ENCODE measurements around the gene SIPA1L3. TPM values are rescaled to one million over a fixed set of nuclear protein-coding genes. Genes with fewer than 3 reads are reported as not detected.
"Not testable (repeated sequence)": the region's sequence is repeated elsewhere in the genome, so short reads cannot be mapped to it uniquely, and the experiment has no call there.

Gene SIPA1L3
- total and polyA plus RNA-seq, 2 donors from 2014 or later: 5.8 to 61.7 TPM

DNA sequence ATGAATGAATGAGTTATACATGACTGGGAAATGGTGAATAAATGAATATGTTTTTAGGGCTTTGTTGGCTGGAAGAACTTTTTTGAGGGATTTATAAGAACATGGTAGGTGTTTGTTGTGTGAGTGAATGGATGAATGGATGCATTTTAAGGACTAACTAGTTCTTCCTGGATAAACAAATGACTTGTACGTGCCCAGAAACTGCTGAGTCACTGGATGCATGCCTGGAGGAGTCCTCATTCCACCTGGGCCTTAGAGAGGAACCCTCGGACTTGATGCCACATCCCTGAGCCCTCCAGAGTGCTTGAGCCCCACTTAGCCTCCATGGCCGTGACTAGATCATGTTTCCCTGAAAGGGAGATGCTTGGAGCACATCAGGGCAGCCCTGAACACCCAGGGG is 163.6 kb downstream of the SIPA1L3 start:
- H3K27me3 ChIP-seq (ENCODE audit: control insufficient read depth, insufficient read depth, low read length): no peaks in the 10 kb centered on the region
- peaks cover 0 to 5% (median 2%) of the 10 kb centered on the region in 3 donors for H3K4me1 ChIP-seq (ENCODE audit: control insufficient read depth in 2 of 3, insufficient read depth in 2 of 3, low read depth in 1 of 3, low read length in 3 of 3)
- intact Hi-C loops (cut with DNase I): no loop called here
- no peak overlapping the region for H3K27ac ChIP-seq (ENCODE audit: low read depth in 2 of 2, low read length in 2 of 2)
- no peaks in the 10 kb centered on the region for H3K9me3 ChIP-seq (ENCODE audit: control insufficient read depth in 2 of 3, insufficient read depth in 1 of 3, low read length in 3 of 3)
- FAIRE-seq: no peak
- DNase-seq: peak in 1 of 5 donors; percentile 45
- no peak overlapping the region for H3K4me3 ChIP-seq (ENCODE audit: low read length in 3 of 3)
- no peak overlapping the region for H3K9ac ChIP-seq (ENCODE audit: low read length in 3 of 3)
- TF ChIP-seq, protein P1, sequence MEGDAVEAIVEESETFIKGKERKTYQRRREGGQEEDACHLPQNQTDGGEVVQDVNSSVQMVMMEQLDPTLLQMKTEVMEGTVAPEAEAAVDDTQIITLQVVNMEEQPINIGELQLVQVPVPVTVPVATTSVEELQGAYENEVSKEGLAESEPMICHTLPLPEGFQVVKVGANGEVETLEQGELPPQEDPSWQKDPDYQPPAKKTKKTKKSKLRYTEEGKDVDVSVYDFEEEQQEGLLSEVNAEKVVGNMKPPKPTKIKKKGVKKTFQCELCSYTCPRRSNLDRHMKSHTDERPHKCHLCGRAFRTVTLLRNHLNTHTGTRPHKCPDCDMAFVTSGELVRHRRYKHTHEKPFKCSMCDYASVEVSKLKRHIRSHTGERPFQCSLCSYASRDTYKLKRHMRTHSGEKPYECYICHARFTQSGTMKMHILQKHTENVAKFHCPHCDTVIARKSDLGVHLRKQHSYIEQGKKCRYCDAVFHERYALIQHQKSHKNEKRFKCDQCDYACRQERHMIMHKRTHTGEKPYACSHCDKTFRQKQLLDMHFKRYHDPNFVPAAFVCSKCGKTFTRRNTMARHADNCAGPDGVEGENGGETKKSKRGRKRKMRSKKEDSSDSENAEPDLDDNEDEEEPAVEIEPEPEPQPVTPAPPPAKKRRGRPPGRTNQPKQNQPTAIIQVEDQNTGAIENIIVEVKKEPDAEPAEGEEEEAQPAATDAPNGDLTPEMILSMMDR (IDR thresholded peaks at IDR 0.05; ENCODE audit: borderline replicate concordance, extremely low read depth, insufficient read depth): no peak
- peaks cover 0 to 5% (median 0%) of the 10 kb centered on the region in 3 donors for H3K36me3 ChIP-seq (ENCODE audit: control insufficient read depth in 2 of 3, insufficient read depth in 3 of 3, low read length in 3 of 3)

GRCh38 chr19:38071054-38071453 is 164.0 kb downstream of the SIPA1L3 start:
- intact Hi-C loops (cut with DNase I); DNase-seq; H3K27ac ChIP-seq (ENCODE audit: low read depth in 2 of 2, low read length in 2 of 2); H3K4me3 ChIP-seq (ENCODE audit: low read length in 3 of 3); H3K27me3 ChIP-seq (ENCODE audit: control insufficient read depth, insufficient read depth, low read length); H3K4me1 ChIP-seq (ENCODE audit: control insufficient read depth in 2 of 3, insufficient read depth in 2 of 3, low read depth in 1 of 3, low read length in 3 of 3); H3K9ac ChIP-seq (ENCODE audit: low read length in 3 of 3); H3K9me3 ChIP-seq (ENCODE audit: control insufficient read depth in 2 of 3, insufficient read depth in 1 of 3, low read length in 3 of 3); H3K36me3 ChIP-seq (ENCODE audit: control insufficient read depth in 2 of 3, insufficient read depth in 3 of 3, low read length in 3 of 3); FAIRE-seq: not testable (repeated sequence)

DNA sequence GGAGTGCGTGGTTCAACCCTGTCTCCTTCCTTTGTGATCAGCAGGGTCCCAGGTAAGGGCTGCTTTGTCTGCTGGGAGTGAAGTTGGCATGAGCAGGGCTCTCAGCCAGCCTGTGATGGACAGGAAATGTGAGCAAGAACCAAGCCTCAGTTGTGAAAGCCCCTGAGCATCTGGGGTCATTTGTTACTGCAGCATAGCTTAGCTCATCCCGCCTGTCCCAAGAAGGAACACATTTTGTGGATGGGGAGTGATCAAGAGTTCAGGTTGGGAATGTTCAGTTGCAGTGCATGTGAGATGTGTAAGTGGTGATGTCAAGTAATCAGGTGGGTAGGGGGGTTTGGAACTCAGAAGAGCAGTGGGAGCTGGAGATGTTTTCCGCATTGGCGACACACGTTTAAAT is 164.6 kb downstream of the SIPA1L3 start:
- intact Hi-C loops (cut with DNase I): no loop called here
- Histone ChIP-seq H3K27ac (ENCODE audit: low read depth in 2 of 2, low read length in 2 of 2) (no peak overlapping the region), H3K4me1 (ENCODE audit: control insufficient read depth in 2 of 3, insufficient read depth in 2 of 3, low read depth in 1 of 3, low read length in 3 of 3) (peaks cover 0 to 5% (median 2%) of the 10 kb centered on the region in 3 donors), H3K9me3 (ENCODE audit: control insufficient read depth in 2 of 3, insufficient read depth in 1 of 3, low read length in 3 of 3) (no peaks in the 10 kb centered on the region), H3K4me3 (ENCODE audit: low read length in 3 of 3) (no peak overlapping the region), H3K36me3 (ENCODE audit: control insufficient read depth in 2 of 3, insufficient read depth in 3 of 3, low read length in 3 of 3) (peaks cover 0 to 5% (median 0%) of the 10 kb centered on the region in 3 donors), H3K27me3 (ENCODE audit: control insufficient read depth, insufficient read depth, low read length) (no peaks in the 10 kb centered on the region), H3K9ac (ENCODE audit: low read length in 3 of 3) (no peak overlapping the region)
- DNase-seq (no peak), FAIRE-seq (no peak)
- TF ChIP-seq, protein P1 (IDR thresholded peaks at IDR 0.05; ENCODE audit: borderline replicate concordance, extremely low read depth, insufficient read depth): no peak

GRCh38 chr19:38072776-38073750 is 166.1 kb downstream of the SIPA1L3 start:
- FAIRE-seq: no peak
- Histone ChIP-seq H3K27me3 (ENCODE audit: control insufficient read depth, insufficient read depth, low read length) (no peaks in the 10 kb centered on the region), H3K27ac (ENCODE audit: low read depth in 2 of 2, low read length in 2 of 2) (no peak overlapping the region), H3K9ac (ENCODE audit: low read length in 3 of 3) (no peak overlapping the region), H3K36me3 (ENCODE audit: control insufficient read depth in 2 of 3, insufficient read depth in 3 of 3, low read length in 3 of 3) (peaks cover 0 to 5% (median 0%) of the 10 kb centered on the region in 3 donors), H3K4me1 (ENCODE audit: control insufficient read depth in 2 of 3, insufficient read depth in 2 of 3, low read depth in 1 of 3, low read length in 3 of 3) (peaks cover 0 to 5% (median 2%) of the 10 kb centered on the region in 3 donors), H3K4me3 (ENCODE audit: low read length in 3 of 3) (no peak overlapping the region), H3K9me3 (ENCODE audit: control insufficient read depth in 2 of 3, insufficient read depth in 1 of 3, low read length in 3 of 3) (no peaks in the 10 kb centered on the region)
- TF ChIP-seq, protein P1 (IDR thresholded peaks at IDR 0.05; ENCODE audit: borderline replicate concordance, extremely low read depth, insufficient read depth): no peak
- intact Hi-C loops (cut with DNase I): no loop called here
- no peak for DNase-seq
